GM19238 (cell line): ENCODE results near the gene TMEM164.

Experiments used
- DNase-seq: peaks from one replicate; pipeline ENCODE4 v3.0.0; 2011; ENCODE audit warnings: low spot score; ENCODE audit not compliant: insufficient read length

Gene TMEM164

GRCh38 chrX:110162131-110162530 lies 159.2 kb downstream of the TMEM164 start:
- no peak for DNase-seq

GRCh38 chrX:110162867-110163266 lies 160.0 kb downstream of the TMEM164 start:
- DNase-seq, result no peak

GRCh38 chrX:110163488-110163887 lies 160.6 kb downstream of the TMEM164 start:
- no peak for DNase-seq

GRCh38 chrX:110167952-110168451 lies 165.1 kb downstream of the TMEM164 start:
- DNase-seq, result no peak

- DNase-seq, result no peak
These were observed 165.7 kb downstream of the TMEM164 start for GRCh38 chrX:110168585-110168984.

- no peak for DNase-seq
These were observed 167.1 kb downstream of the TMEM164 start for GRCh38 chrX:110170029-110170428.

- no peak for DNase-seq
These were observed 168.5 kb downstream of the TMEM164 start for GRCh38 chrX:110171442-110171841.

GRCh38 chrX:110172215-110172614 lies 169.3 kb downstream of the TMEM164 start:
- peak; percentile 44 for DNase-seq

- no peak for DNase-seq
These were observed 170.6 kb downstream of the TMEM164 start for GRCh38 chrX:110173192-110174175.

GRCh38 chrX:110175146-110175545 lies 172.2 kb downstream of the TMEM164 start:
- DNase-seq, result no peak

- DNase-seq, result no peak
These were observed 172.8 kb downstream of the TMEM164 start for GRCh38 chrX:110175696-110176095.

- DNase-seq, result no peak
These were observed 175.4 kb downstream of the TMEM164 start for GRCh38 chrX:110178179-110178865.

GRCh38 chrX:110180176-110180927 lies 177.4 kb downstream of the TMEM164 start:
- no peak for DNase-seq

- no peak for DNase-seq
These were observed 178.0 kb downstream of the TMEM164 start for GRCh38 chrX:110180928-110181310.

GRCh38 chrX:110181459-110182137 lies 178.7 kb downstream of the TMEM164 start:
- DNase-seq, result no peak

GRCh38 chrX:110182362-110182761 lies 179.4 kb downstream of the TMEM164 start:
- DNase-seq, result no peak

GRCh38 chrX:110182865-110183264 lies 180.0 kb downstream of the TMEM164 start:
- no peak for DNase-seq

- no peak for DNase-seq
These were observed 180.4 kb downstream of the TMEM164 start for GRCh38 chrX:110183314-110183713.

- no peak for DNase-seq
These were observed 186.0 kb downstream of the TMEM164 start for GRCh38 chrX:110188701-110189558.

GRCh38 chrX:110192516-110192915 lies 189.6 kb downstream of the TMEM164 start:
- no peak for DNase-seq
